H1 (cell line): ENCODE data around the gene CHMP1B. TPM values are rescaled to one million over a fixed set of nuclear protein-coding genes. Genes with fewer than 3 reads are reported as not detected.

Experiments used
- CTCF ChIA-PET: fragments of 300-600 bp; sonication (Branson Sonifier 250); formaldehyde crosslinking; loops from one replicate; lab custom pipeline; 2021; ENCODE audit not compliant: partially characterized antibody; lab: Charles Lee
- POLR2A ChIA-PET: fragments of 300-600 bp; sonication (Branson Sonifier 250); formaldehyde crosslinking; loops from one replicate; lab custom pipeline; 2021; ENCODE audit warnings: inconsistent platforms; ENCODE audit not compliant: partially characterized antibody; lab: Charles Lee
- DNase-seq, 2 experiments: peaks; one replicate each; pipeline versions ENCODE4 v3.0.0 to v3.0.0-alpha.2; 2010 to 2022; ENCODE audit warnings: low spot score in 2 of 2, low read depth in 1 of 2, mixed read lengths in 1 of 2
- FAIRE-seq: peaks from 2 replicates; lab custom pipeline; 2011; peaks lifted over from hg19 to GRCh38; lab: Jason Lieb, UNC
- H2AFZ ChIP-seq: 2 replicates; pipeline ENCODE4 v1.8.1; 2012; ENCODE audit warnings: low read length, inconsistent platforms
- H2AK5ac ChIP-seq: 2 replicates; pipeline ENCODE4 v1.6.1; 2013; ENCODE audit warnings: low read depth, low read length
- H2BK120ac ChIP-seq: replicated peaks from 2 replicates; pipeline ENCODE3; 2013; ENCODE audit warnings: low read depth, low read length, inconsistent platforms
- H2BK12ac ChIP-seq: 2 replicates; pipeline ENCODE4 v1.6.1; 2013; ENCODE audit warnings: low read depth, low read length
- H2BK15ac ChIP-seq: 2 replicates; pipeline ENCODE4 v1.6.1; 2013; ENCODE audit warnings: low read length
- H2BK20ac ChIP-seq: 2 replicates; pipeline ENCODE4 v1.6.1; 2013; ENCODE audit warnings: low read length
- H2BK5ac ChIP-seq: 2 replicates; pipeline ENCODE4 v1.6.1; 2013; ENCODE audit warnings: low read depth, low read length
- H3K14ac ChIP-seq: 2 replicates; pipeline ENCODE4 v1.6.1; 2013; ENCODE audit warnings: inconsistent platforms; ENCODE audit not compliant: insufficient read length
- H3K18ac ChIP-seq: 2 replicates; pipeline ENCODE4 v1.6.1; 2013; ENCODE audit warnings: low read length; ENCODE audit errors: extremely low read depth
- H3K23ac ChIP-seq: 2 replicates; pipeline ENCODE4 v1.6.1; 2013; ENCODE audit warnings: inconsistent platforms; ENCODE audit not compliant: insufficient read length
- H3K23me2 ChIP-seq: 2 replicates; pipeline ENCODE4 v1.6.1; 2013; ENCODE audit warnings: low read depth, low read length
- H3K27ac ChIP-seq: 2 replicates; pipeline ENCODE4 v1.6.1; 2011; ENCODE audit warnings: low read depth, low read length, inconsistent platforms
- H3K27me3 ChIP-seq, 4 experiments: replicated peaks in 1 of 4; 1 replicate in 1 of 4; 2 replicates in 3 of 4; pipeline versions ENCODE4 v1.6.1 to v1.8.1; 2011 to 2013; ENCODE audit warnings: low read length in 3 of 4, mild to moderate bottlenecking in 3 of 4, inconsistent platforms in 2 of 4, mixed read lengths in 2 of 4, moderate library complexity in 1 of 4; ENCODE audit not compliant: control insufficient read depth in 3 of 4, insufficient read depth in 3 of 4; ENCODE audit errors: extremely low read depth in 1 of 4
- H3K36me3 ChIP-seq, 4 experiments: 2 replicates each; pipeline versions ENCODE4 v1.6.1 to v1.8.1; 2011 to 2013; ENCODE audit warnings: mild to moderate bottlenecking in 4 of 4, low read length in 3 of 4, moderate library complexity in 2 of 4, control low read depth in 1 of 4, inconsistent platforms in 1 of 4; ENCODE audit not compliant: insufficient read depth in 4 of 4, control insufficient read depth in 2 of 4
- H3K4ac ChIP-seq: replicated peaks from 2 replicates; pipeline ENCODE3; 2013; ENCODE audit warnings: low read length, low read depth, mixed read lengths, inconsistent platforms; ENCODE audit not compliant: insufficient read length
- H3K4me1 ChIP-seq, 4 experiments: replicated peaks in 1 of 4; 1 replicate in 1 of 4; 2 replicates in 3 of 4; pipeline versions ENCODE4 v1.6.1 to v1.8.1; 2011 to 2013; ENCODE audit warnings: low read length in 3 of 4, inconsistent platforms in 2 of 4, mixed read lengths in 1 of 4; ENCODE audit not compliant: insufficient read depth in 4 of 4, control insufficient read depth in 3 of 4
- H3K4me2 ChIP-seq, 2 experiments: 2 replicates each; pipeline versions ENCODE4 v1.6.1 to v1.8.1; 2011 to 2013; ENCODE audit warnings: low read depth in 2 of 2, low read length in 2 of 2, control low read depth in 1 of 2, inconsistent platforms in 1 of 2, mild to moderate bottlenecking in 1 of 2; ENCODE audit not compliant: insufficient read depth in 1 of 2
- H3K4me3 ChIP-seq, 4 experiments: fragments of 200-600, 300-600 bp in 1 of 4; sonication (generic), shearing (Covaris generic), sonication (Bioruptor Twin) in 1 of 4; 2 replicates each; pipeline versions ENCODE4 v1.5.1 to v1.8.1; 2011 to 2016; ENCODE audit warnings: low read length in 4 of 4, low read depth in 3 of 4, control low read depth in 2 of 4, inconsistent platforms in 2 of 4, mild to moderate bottlenecking in 2 of 4, mixed read lengths in 1 of 4, moderate library complexity in 1 of 4; ENCODE audit not compliant: insufficient read depth in 2 of 4; ENCODE audit errors: extremely low read depth in 1 of 4
- H3K56ac ChIP-seq: replicated peaks from 2 replicates; pipeline ENCODE3; 2013; ENCODE audit warnings: low read depth, mild to moderate bottlenecking, mixed read lengths, low read length, inconsistent platforms; ENCODE audit not compliant: insufficient read length
- H3K79me1 ChIP-seq: 2 replicates; pipeline ENCODE4 v1.6.1; 2013; ENCODE audit warnings: low read depth, low read length, control low read depth
- H3K79me2 ChIP-seq, 2 experiments: 2 replicates each; pipeline versions ENCODE4 v1.6.1 to v1.8.1; 2012 to 2013; ENCODE audit warnings: low read length in 2 of 2, mild to moderate bottlenecking in 2 of 2, inconsistent platforms in 1 of 2; ENCODE audit not compliant: insufficient read depth in 2 of 2, control insufficient read depth in 1 of 2
- H3K9ac ChIP-seq, 4 experiments: replicated peaks in 1 of 4; 1 replicate in 1 of 4; 2 replicates in 3 of 4; pipeline versions ENCODE4 v1.6.1 to v1.8.1; 2011 to 2013; ENCODE audit warnings: low read depth in 3 of 4, low read length in 3 of 4, control low read depth in 2 of 4, mild to moderate bottlenecking in 2 of 4, moderate library complexity in 2 of 4, inconsistent platforms in 1 of 4; ENCODE audit errors: extremely low read depth in 1 of 4
- H3K9me3 ChIP-seq, 2 experiments: 2 replicates each; pipeline versions ENCODE4 v1.6.1 to v1.8.1; 2012 to 2013; ENCODE audit warnings: mild to moderate bottlenecking in 2 of 2, moderate library complexity in 2 of 2, control low read depth in 1 of 2, inconsistent platforms in 1 of 2, low read depth in 1 of 2, low read length in 1 of 2, mixed read lengths in 1 of 2; ENCODE audit not compliant: insufficient read depth in 2 of 2
- H4K20me1 ChIP-seq, 2 experiments: replicated peaks in 1 of 2; 2 replicates each; pipeline versions ENCODE3 to v1.8.1; 2011 to 2013; ENCODE audit warnings: inconsistent platforms in 2 of 2, low read length in 2 of 2, mild to moderate bottlenecking in 1 of 2; ENCODE audit not compliant: insufficient read depth in 2 of 2, control insufficient read depth in 1 of 2
- H4K5ac ChIP-seq: 2 replicates; pipeline ENCODE4 v1.6.1; 2013; ENCODE audit warnings: low read length, low read depth, mixed read lengths, inconsistent platforms; ENCODE audit not compliant: insufficient read length
- H4K8ac ChIP-seq: 2 replicates; pipeline ENCODE4 v1.8.0; 2013; ENCODE audit warnings: mild to moderate bottlenecking, moderate library complexity, low read length, inconsistent platforms; ENCODE audit not compliant: insufficient read depth; ENCODE audit errors: extremely low read depth
- H4K91ac ChIP-seq: replicated peaks from 2 replicates; pipeline ENCODE3; 2013; ENCODE audit warnings: low read length, mixed read lengths, inconsistent platforms; ENCODE audit not compliant: insufficient read length
- CEBPB ChIP-seq: IDR thresholded peaks from 2 replicates; pipeline ENCODE4 v1.6.1; 2012; ENCODE audit warnings: low read depth, low read length
- EGR1 ChIP-seq: IDR thresholded peaks from 2 replicates; pipeline ENCODE4 v1.6.1; 2011; ENCODE audit warnings: low read depth, low read length, borderline replicate concordance
- RAD21 ChIP-seq, 2 experiments: IDR thresholded peaks in 1 of 2; conservative IDR thresholded peaks in 1 of 2; 2 replicates each; pipeline ENCODE4 v1.6.1; 2011; ENCODE audit warnings: low read depth in 2 of 2, low read length in 2 of 2, improper control_type of control experiment in 1 of 2, inconsistent platforms in 1 of 2, mild to moderate bottlenecking in 1 of 2, moderate library complexity in 1 of 2
- SUZ12 ChIP-seq: fragments of 200-600 bp; sonication (generic); IDR thresholded peaks from 2 replicates; pipeline ENCODE4 v1.6.1; 2012; ENCODE audit warnings: mild to moderate bottlenecking, inconsistent platforms, low read length, moderate library complexity, mixed read lengths
- WGBS, 2 experiments: shearing (Covaris generic) in 1 of 2; methylation state at CpG; one replicate each; pipeline versions ENCODE4 v1.1.6 to v1.1.7; 2013 to 2015; ENCODE audit warnings: low lambda C conversion rate in 2 of 2, mixed read lengths in 2 of 2, inconsistent platforms in 1 of 2, low coverage in 1 of 2, missing lambda C conversion rate in 1 of 2; ENCODE audit not compliant: insufficient replicate concordance in 2 of 2, insufficient coverage in 1 of 2, insufficient read length in 1 of 2; ENCODE audit errors: extremely low coverage in 1 of 2, missing lambda C conversion rate in 1 of 2; 5-methylcytosine and 5-hydroxymethylcytosine counted together
- polyA plus RNA-seq, 7 experiments: library from polyadenylated mRNA; depleted of rRNA in 3 of 7; stranded (reverse) in 5 of 7; unstranded in 2 of 7; fragments of >200 nt in 5 of 7; fragments of 200-250 nt in 2 of 7; gene quantifications; 1 replicate in 5 of 7; 2 replicates in 1 of 7; 4 replicates in 1 of 7; pipeline versions ENCODE4 v1.2.1 to v1.2.3, GENCODE V29; 2011 to 2013; ENCODE audit warnings: missing spikeins in 2 of 7, mixed read lengths in 2 of 7
- total RNA-seq: library from RNA; stranded (reverse); fragmentation: NEBNext Ultra II Directional; extraction: Animal tissue kit (Norgen Biotek cat#: 25700); gene quantifications from 2 replicates; pipeline ENCODE4 v1.2.1, GENCODE V29; 2021
- TF ChIP-seq, protein P1 (sequence below): IDR thresholded peaks from 2 replicates; pipeline ENCODE4 v1.6.1; 2012; ENCODE audit warnings: inconsistent platforms

CHMP1B gene
- total and polyA plus RNA-seq, 2 of the 8 experiments (the other 6 are each of a cell fraction or from before 2014, with no cell fraction given): 30.5 to 43.2 TPM

DNA sequence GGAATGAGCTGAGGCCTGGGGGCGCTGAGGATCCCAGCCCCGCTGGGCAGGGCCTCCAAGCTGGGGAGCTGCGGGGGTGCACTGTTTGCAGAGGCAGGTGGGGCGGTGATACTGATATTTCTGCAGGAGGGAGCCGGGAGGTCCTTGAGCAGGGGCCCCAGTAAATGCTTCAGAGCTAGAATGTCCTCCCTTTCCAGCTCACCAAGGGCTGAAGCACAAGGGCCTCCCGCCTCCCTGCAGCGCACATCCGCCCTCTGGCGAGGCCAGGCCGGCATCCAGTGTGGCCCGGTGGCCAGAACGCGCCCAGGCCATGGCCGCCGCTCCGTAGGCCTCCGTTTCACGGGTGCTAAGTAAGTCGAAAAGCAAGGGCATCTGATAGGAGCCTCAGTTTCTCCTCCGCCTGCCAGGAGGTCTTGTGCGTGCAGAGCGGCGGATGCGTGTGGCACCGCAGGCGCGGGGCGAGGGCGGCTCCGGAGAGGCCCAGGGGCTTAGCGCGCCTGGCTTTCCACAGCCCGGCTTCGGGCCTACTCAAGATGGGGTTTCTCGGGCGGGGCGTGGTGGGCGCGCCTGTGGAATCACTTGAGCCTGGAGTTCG is 29.5 kb upstream of the CHMP1B start:
- H2BK15ac ChIP-seq: no peak overlapping the region
- DNase-seq (no peak), FAIRE-seq (no peak)
- H3K27ac ChIP-seq: no peak overlapping the region
- no peaks in the 10 kb centered on the region for H3K9me3 ChIP-seq
- no peaks in the 10 kb centered on the region for H4K20me1 ChIP-seq
- no peak overlapping the region for H3K4me2 ChIP-seq
- no peaks in the 10 kb centered on the region for H3K36me3 ChIP-seq
- H3K18ac ChIP-seq: no peak overlapping the region
- H3K4me3 ChIP-seq: no peak overlapping the region
- WGBS, 2 experiments: 89% methylated on average over 34 of the region's 40 CpGs; no CpG with 5 or more reads in 1 of the 2 experiments
- peak overlapping the region; percentile 56 for H4K91ac ChIP-seq
- peak overlapping the region; percentile 28; the same call in 1 of the 2 replicates for H4K8ac ChIP-seq
- H2AFZ ChIP-seq: no peak overlapping the region
- H2BK5ac ChIP-seq: peak overlapping the region; percentile 21; the same call in 1 of the 2 replicates
- H4K5ac ChIP-seq: no peak overlapping the region
- TF ChIP-seq RAD21 (IDR thresholded peaks at IDR 0.05 in 1 of 2, conservative IDR thresholded peaks at IDR 0.05 in 1 of 2; ENCODE audit: low read depth in 2 of 2, low read length in 2 of 2) (peak in 1 of 2 experiments; percentile 37; a peak in 2 of 4 replicates), EGR1 (no peak), CEBPB (no peak), SUZ12 (no peak)
- TF ChIP-seq, protein P1, sequence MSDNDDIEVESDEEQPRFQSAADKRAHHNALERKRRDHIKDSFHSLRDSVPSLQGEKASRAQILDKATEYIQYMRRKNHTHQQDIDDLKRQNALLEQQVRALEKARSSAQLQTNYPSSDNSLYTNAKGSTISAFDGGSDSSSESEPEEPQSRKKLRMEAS: no peak
- H3K4me1 ChIP-seq: peaks cover 0 to 5% (median 3%) of the 10 kb centered on the region in 4 experiments; a peak in 4 of 7 replicates
- H3K56ac ChIP-seq: no peak overlapping the region
- no peaks in the 10 kb centered on the region for H3K79me1 ChIP-seq
- H2BK20ac ChIP-seq: peak overlapping the region; percentile 66; the same call in 1 of the 2 replicates
- no peak overlapping the region for H2AK5ac ChIP-seq
- no peak overlapping the region for H3K4ac ChIP-seq
- H2BK120ac ChIP-seq: no peak overlapping the region
- H3K27me3 ChIP-seq: no peaks in the 10 kb centered on the region
- no peaks in the 10 kb centered on the region for H3K23me2 ChIP-seq
- H3K14ac ChIP-seq: no peak overlapping the region
- ChIA-PET CTCF (interaction anchor here (0.8 to 2.7 kb wide), 6 partner anchors 8 to 218 kb away, joined by 3 to 7 read pairs (median 3); no protein-coding TSS in a partner anchor), POLR2A (interaction anchor here (0.6 kb wide), 1 partner anchor 85 kb away, joined by 3 read pairs; no protein-coding TSS in a partner anchor)
- no peak overlapping the region for H3K9ac ChIP-seq
- no peak overlapping the region for H2BK12ac ChIP-seq
- no peaks in the 10 kb centered on the region for H3K79me2 ChIP-seq
- no peak overlapping the region for H3K23ac ChIP-seq
